Measurements from ENCODE around the gene LARP4.

DNA sequence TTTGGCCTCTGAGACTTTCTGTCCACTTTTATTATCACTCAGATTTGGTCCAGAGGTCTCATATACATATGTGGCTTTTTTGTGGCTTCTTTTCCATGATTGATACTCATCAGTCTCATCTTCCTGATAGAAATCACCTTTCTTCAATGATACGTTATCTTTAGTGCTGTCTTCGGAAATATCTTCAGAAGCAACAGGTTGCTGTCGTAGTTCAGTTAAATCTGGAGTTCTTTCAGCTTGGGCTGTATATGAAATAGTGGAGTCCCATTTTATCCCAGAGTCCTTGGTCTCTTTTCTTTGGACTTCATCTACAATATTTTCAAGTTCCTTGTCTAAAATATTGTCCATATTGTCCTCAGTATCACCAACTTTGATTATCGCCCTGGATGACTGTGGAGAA, 45.3 kb upstream of the LARP4 start:
- TF ChIP-seq, protein P1, sequence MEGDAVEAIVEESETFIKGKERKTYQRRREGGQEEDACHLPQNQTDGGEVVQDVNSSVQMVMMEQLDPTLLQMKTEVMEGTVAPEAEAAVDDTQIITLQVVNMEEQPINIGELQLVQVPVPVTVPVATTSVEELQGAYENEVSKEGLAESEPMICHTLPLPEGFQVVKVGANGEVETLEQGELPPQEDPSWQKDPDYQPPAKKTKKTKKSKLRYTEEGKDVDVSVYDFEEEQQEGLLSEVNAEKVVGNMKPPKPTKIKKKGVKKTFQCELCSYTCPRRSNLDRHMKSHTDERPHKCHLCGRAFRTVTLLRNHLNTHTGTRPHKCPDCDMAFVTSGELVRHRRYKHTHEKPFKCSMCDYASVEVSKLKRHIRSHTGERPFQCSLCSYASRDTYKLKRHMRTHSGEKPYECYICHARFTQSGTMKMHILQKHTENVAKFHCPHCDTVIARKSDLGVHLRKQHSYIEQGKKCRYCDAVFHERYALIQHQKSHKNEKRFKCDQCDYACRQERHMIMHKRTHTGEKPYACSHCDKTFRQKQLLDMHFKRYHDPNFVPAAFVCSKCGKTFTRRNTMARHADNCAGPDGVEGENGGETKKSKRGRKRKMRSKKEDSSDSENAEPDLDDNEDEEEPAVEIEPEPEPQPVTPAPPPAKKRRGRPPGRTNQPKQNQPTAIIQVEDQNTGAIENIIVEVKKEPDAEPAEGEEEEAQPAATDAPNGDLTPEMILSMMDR (IDR thresholded peaks at IDR 0.05; ENCODE audit: low read depth, low read length) = no peak
- no peak for TF ChIP-seq POLR2A (IDR thresholded peaks at IDR 0.05; ENCODE audit: extremely low read depth, insufficient read length)

All from NB4 (cell line).